ENCODE data around the gene IDH3G.

DNA sequence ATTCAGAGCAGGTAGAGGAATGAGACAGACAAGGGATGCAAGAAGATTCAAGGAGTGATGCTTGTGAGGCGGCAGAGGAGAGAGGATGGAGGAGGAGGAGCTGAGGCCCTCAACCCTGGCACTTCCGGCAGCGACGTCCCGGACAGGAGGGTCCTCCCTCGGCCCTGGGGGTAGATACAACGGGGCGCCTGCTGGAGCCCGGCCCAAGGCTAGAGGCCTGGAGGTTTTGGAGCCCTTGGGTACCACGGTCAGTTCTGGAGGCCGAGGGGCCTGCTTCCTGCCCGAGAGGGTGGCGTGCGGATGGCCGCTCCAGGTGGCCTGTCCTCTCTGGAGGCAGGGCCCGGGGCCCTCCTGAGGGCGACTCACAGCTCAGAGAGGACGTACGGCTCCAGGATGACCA, 13.8 kb upstream of the IDH3G start:
- TF ChIP-seq POLR2A (IDR thresholded peaks at IDR 0.05) (no peak), EP300 (IDR thresholded peaks at IDR 0.05) (no peak), POLR2AphosphoS5 (IDR thresholded peaks at IDR 0.05) (no peak)
- TF ChIP-seq, protein P1, sequence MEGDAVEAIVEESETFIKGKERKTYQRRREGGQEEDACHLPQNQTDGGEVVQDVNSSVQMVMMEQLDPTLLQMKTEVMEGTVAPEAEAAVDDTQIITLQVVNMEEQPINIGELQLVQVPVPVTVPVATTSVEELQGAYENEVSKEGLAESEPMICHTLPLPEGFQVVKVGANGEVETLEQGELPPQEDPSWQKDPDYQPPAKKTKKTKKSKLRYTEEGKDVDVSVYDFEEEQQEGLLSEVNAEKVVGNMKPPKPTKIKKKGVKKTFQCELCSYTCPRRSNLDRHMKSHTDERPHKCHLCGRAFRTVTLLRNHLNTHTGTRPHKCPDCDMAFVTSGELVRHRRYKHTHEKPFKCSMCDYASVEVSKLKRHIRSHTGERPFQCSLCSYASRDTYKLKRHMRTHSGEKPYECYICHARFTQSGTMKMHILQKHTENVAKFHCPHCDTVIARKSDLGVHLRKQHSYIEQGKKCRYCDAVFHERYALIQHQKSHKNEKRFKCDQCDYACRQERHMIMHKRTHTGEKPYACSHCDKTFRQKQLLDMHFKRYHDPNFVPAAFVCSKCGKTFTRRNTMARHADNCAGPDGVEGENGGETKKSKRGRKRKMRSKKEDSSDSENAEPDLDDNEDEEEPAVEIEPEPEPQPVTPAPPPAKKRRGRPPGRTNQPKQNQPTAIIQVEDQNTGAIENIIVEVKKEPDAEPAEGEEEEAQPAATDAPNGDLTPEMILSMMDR (IDR thresholded peaks at IDR 0.05), result no peak

Data from upper lobe of left lung (tissue), 4 donors.